ENCODE measurements around the gene GNB1L. TPM values are rescaled to one million over a fixed set of nuclear protein-coding genes. Genes with fewer than 3 reads are reported as not detected.

The GNB1L gene
- polyA plus RNA-seq, 1 donor from 2014 or later = 15.3 TPM

DNA sequence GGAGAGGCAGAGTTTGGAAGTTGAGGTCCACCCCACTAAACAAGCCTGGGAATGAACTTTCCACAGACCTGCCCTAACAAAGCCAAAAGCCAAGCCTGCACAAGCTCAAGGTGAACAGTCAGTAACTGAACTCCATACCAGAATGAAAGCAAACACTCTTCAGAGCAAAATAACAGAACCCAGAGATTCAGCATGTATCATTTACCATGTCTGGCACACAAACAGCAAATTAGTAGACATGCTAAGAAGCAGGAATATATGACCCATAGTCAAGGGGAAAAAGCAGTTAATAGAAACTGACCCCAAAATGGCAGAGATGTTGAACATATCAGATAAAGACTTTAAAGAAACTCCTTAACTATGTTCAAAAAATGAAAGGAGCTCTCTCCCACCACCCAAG is 62.8 kb downstream of the GNB1L start:
- Mint-ChIP-seq H3K27me3 (no peaks in the 10 kb centered on the region), H3K9me3 (peaks cover 6 to 16% (median 9%) of the 10 kb centered on the region in 3 donors), H3K4me3 (peak overlapping the region in 1 of 4 donors; percentile 77), H3K36me3 (peaks cover 31% of the 10 kb centered on the region), H3K4me1 (no peaks in the 10 kb centered on the region), H3K27ac (no peak overlapping the region)

- Mint-ChIP-seq H3K27ac (no peak overlapping the region), H3K4me1 (no peaks in the 10 kb centered on the region), H3K27me3 (no peaks in the 10 kb centered on the region), H3K4me3 (no peak overlapping the region), H3K9me3 (peaks cover 6 to 16% (median 9%) of the 10 kb centered on the region in 3 donors), H3K36me3 (peaks cover 28% of the 10 kb centered on the region)
These were observed 63.4 kb downstream of the GNB1L start for GRCh38 chr22:19791243-19791642.

DNA sequence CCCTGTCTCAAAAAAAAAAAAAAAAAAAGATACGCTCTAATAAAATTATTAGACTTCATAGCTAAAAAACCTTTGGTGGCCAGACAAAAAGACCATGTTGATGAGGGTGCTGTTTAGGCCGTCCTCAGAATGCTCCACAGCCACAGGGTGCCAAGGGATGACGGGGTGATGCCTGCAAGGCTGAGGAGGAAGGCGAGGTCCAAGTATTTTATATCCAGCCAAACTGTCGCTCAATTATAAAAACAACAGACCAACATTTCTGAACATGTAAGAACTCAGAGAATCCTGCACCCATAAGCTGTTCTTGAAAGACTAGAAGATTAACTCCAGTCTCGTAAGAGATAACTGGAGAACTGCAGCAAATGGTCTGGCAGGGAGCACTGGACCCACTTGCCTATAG is 64.8 kb downstream of the GNB1L start:
- Mint-ChIP-seq H3K4me3 (no peak overlapping the region), H3K9me3 (peaks cover 6 to 16% (median 9%) of the 10 kb centered on the region in 3 donors), H3K4me1 (no peaks in the 10 kb centered on the region), H3K36me3 (peaks cover 28% of the 10 kb centered on the region), H3K27ac (no peak overlapping the region), H3K27me3 (no peaks in the 10 kb centered on the region)

GRCh38 chr22:19789406-19789805 is 65.3 kb downstream of the GNB1L start:
- Mint-ChIP-seq H3K36me3 (peaks cover 27% of the 10 kb centered on the region), H3K4me3 (no peak overlapping the region), H3K4me1 (no peaks in the 10 kb centered on the region), H3K27ac (no peak overlapping the region), H3K27me3 (no peaks in the 10 kb centered on the region), H3K9me3 (peaks cover 6 to 16% (median 9%) of the 10 kb centered on the region in 3 donors)

DNA sequence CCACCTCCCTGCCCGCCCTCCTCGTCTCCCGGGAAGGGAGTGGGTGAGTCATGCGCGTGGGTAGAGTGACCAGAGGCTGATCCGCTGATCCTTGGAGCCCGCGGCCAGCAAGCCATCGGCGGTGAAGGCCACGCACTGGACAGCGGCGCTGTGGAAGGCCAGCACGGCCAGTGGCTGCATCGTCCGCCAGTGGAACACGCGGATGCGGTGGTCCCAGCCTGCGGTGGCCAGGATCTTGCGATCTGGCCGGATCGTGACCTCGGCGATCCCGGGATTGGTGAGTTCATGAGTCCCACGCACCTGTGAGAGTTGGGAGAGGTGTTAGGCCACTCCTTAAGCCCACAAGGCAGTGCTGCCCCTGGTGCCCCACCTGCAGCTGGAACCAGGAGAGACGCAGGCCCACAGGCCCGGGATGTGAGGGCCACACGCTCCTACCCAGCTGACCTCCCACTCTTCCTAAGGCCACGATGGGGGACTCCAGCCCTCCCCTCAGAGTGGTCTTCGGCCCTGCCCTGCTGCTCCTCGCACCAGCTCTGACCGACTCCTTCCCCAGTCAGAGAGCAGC is 65.9 kb downstream of the GNB1L start:
- Mint-ChIP-seq H3K27ac (no peak overlapping the region), H3K27me3 (peaks cover 3% of the 10 kb centered on the region), H3K9me3 (peaks cover 6 to 12% (median 9%) of the 10 kb centered on the region in 3 donors), H3K4me3 (no peak overlapping the region), H3K36me3 (peaks cover 25% of the 10 kb centered on the region), H3K4me1 (no peaks in the 10 kb centered on the region)

- Mint-ChIP-seq H3K4me3 (no peak overlapping the region), H3K4me1 (no peaks in the 10 kb centered on the region), H3K36me3 (peaks cover 20% of the 10 kb centered on the region), H3K9me3 (peaks cover 2 to 12% (median 4%) of the 10 kb centered on the region in 3 donors), H3K27ac (no peak overlapping the region), H3K27me3 (peaks cover 12% of the 10 kb centered on the region)
These were observed 66.9 kb downstream of the GNB1L start for GRCh38 chr22:19787849-19788141.

DNA sequence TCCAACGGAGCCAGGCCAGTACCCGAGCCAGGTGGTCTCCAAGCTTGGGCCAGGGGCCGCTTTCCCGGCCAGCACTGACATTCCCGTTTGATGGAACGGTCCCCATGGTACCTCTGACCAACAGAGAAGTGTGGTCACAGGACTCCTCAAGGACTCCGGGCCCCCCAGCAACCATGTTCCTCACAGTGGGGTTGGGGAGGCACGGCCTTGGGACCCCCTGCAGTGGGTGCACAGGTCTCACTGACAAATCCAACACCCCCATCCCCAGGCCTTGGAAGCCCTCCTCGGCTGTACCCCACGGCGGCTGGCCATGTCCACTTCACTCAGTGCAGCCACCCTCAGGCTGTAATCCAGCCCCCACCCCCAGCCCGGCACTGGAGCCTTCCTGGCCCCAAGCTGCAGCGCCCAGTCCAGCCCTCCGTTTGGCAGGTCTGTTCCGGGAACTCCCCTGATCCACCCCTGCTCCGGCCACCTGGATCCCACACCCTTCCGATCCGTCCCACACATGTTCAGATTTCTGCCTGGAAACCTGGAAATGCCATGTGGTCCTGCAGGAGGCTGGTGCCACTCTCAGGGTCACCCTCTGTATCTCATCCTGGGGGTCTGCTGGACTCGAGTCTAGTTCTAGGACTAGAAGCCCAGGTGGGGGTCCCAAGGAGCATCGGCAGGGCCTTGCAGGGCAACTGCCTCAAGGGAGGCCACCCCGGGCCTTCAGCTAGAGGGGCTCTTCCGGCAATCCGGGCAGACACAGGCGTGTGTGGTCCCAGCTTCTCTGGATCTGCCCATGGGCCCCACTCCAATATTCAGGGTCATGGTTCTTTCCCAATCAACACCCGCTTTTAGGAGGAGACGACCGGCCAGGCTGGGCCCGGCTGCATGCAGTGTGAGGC is 67.5 kb downstream of the GNB1L start:
- no peak overlapping the region for H3K27ac Mint-ChIP-seq
- H3K4me3 Mint-ChIP-seq = no peak overlapping the region
- H3K4me1 Mint-ChIP-seq = no peaks in the 10 kb centered on the region
- peaks cover 12% of the 10 kb centered on the region for H3K27me3 Mint-ChIP-seq
- peaks cover 20% of the 10 kb centered on the region for H3K36me3 Mint-ChIP-seq
- peaks cover 2 to 11% (median 4%) of the 10 kb centered on the region in 3 donors for H3K9me3 Mint-ChIP-seq

DNA sequence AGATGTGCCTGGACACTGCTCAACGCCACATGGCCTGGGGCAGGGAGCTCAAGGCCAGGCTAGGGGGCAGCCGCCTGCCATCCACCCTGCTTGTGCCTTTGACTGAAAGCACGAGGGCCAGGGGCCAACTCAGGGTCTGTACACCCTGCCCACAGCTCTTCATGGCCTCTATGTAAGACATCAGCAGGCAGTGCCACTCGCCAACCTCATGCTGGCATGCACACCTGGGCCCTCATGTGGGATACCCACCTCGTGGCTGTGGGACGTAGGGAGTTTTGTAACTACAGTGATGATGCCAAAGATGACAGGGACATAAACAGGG is 68.4 kb downstream of the GNB1L start:
- H3K4me3 Mint-ChIP-seq = no peak overlapping the region
- H3K9me3 Mint-ChIP-seq = peaks cover 0 to 7% (median 0%) of the 10 kb centered on the region in 3 donors
- peaks cover 12% of the 10 kb centered on the region for H3K36me3 Mint-ChIP-seq
- no peak overlapping the region for H3K27ac Mint-ChIP-seq
- no peaks in the 10 kb centered on the region for H3K4me1 Mint-ChIP-seq
- H3K27me3 Mint-ChIP-seq = peaks cover 16% of the 10 kb centered on the region

GRCh38 chr22:19785461-19786263 is 69.0 kb downstream of the GNB1L start:
- H3K27me3 Mint-ChIP-seq = peaks cover 16% of the 10 kb centered on the region

GRCh38 chr22:19784384-19785175 is 70.1 kb downstream of the GNB1L start:
- Mint-ChIP-seq H3K36me3 (peaks cover 2% of the 10 kb centered on the region), H3K27ac (no peak overlapping the region), H3K9me3 (peaks cover 0 to 1% (median 0%) of the 10 kb centered on the region in 3 donors), H3K27me3 (peaks cover 26% of the 10 kb centered on the region), H3K4me1 (peaks cover 4 to 7% (median 5%) of the 10 kb centered on the region in 3 donors), H3K4me3 (no peak overlapping the region)

More at GRCh38 chr22:19785461-19786263, 69.0 kb downstream of the GNB1L start:
- Mint-ChIP-seq H3K27ac (no peak overlapping the region), H3K4me1 (peaks cover 0 to 1% (median 0%) of the 10 kb centered on the region in 3 donors), H3K9me3 (peaks cover 0 to 4% (median 0%) of the 10 kb centered on the region in 3 donors), H3K4me3 (no peak overlapping the region), H3K36me3 (peaks cover 9% of the 10 kb centered on the region)

DNA sequence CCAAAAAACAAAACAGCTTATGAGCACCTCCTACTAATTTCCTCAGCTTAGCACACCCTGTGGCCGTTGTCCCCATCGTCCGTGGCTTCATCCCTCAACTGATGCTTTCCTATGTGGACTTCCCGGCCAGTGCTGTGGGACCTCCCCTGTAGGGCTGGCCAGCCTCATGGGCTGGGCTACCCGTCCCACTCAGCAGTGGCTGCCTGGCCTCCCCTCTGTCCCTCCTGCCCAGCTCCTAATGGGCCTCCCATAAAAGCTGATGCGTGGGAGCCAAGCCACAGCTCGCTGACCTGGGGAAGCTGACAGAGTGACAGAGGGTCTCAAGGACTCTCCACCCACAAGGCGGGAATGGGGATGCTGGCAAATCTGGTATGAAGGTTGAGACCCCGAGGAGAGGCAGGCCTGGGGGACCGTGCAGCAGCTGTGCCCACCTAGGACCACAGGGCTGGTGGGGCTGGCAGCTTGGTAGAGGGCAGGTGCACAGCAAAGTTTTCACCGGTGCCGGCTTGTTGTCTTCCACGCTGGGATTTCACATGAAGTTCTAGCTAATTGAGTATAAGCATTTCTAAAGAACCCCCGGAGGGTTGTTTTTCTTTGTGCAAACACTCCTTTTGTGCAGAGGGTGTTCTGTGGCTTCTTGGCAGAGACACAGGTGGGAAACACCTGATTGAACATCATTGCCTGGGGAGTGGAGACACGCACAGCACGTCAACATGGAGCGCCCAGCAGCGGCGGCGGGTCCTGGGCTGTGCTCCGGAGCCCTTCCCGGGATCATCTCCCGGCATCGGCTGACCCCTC is 70.9 kb downstream of the GNB1L start:
- peaks cover 3% of the 10 kb centered on the region for H3K36me3 Mint-ChIP-seq
- peaks cover 5 to 7% (median 7%) of the 10 kb centered on the region in 3 donors for H3K4me1 Mint-ChIP-seq
- H3K27ac Mint-ChIP-seq = no peak overlapping the region
- H3K9me3 Mint-ChIP-seq = peaks cover 0 to 1% (median 0%) of the 10 kb centered on the region in 3 donors
- no peak overlapping the region for H3K4me3 Mint-ChIP-seq
- peaks cover 32% of the 10 kb centered on the region for H3K27me3 Mint-ChIP-seq

- Mint-ChIP-seq H3K4me1 (peaks cover 5 to 7% (median 7%) of the 10 kb centered on the region in 3 donors), H3K4me3 (no peak overlapping the region), H3K36me3 (peaks cover 5% of the 10 kb centered on the region), H3K27me3 (peaks cover 41% of the 10 kb centered on the region), H3K27ac (no peak overlapping the region), H3K9me3 (peaks cover 0 to 1% (median 0%) of the 10 kb centered on the region in 3 donors)
These were observed 72.1 kb downstream of the GNB1L start for GRCh38 chr22:19782533-19782932.

DNA sequence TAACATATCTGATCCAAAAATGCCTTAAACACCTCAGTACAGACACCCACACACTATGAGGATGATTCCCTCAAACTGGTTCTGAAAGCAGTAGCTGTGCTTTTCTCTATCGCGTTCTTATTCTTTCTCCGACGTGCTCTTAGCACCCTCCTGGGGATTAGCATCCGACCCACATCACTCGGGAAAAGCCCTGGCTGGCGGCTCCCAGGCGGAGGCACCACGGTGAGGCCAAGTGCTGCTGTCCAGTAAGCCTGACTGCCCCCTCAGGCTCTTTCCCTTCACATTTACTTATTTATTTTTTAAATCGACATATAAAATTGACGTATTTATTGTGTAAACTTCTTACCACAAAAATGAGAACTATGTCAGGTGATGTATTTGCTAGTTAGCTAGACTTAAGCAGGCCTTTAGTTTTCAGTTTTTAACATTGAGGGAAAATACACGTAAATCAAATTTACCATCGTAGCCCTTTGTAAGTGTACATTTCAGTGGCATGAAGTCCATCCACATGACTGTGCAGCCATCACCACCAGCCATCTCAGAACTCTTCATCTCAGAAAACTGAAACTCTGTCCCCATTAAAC is 74.9 kb downstream of the GNB1L start:
- peaks cover 5% of the 10 kb centered on the region for H3K36me3 Mint-ChIP-seq
- H3K27me3 Mint-ChIP-seq = peaks cover 56% of the 10 kb centered on the region
- H3K4me3 Mint-ChIP-seq = no peak overlapping the region
- peaks cover 0 to 1% (median 0%) of the 10 kb centered on the region in 3 donors for H3K9me3 Mint-ChIP-seq
- H3K27ac Mint-ChIP-seq = no peak overlapping the region
- peaks cover 12 to 15% (median 14%) of the 10 kb centered on the region in 3 donors for H3K4me1 Mint-ChIP-seq
